Prostate gland (tissue), 2 donors: ENCODE results near the gene AKT3.

ENCODE experiments used
- CTCF ChIP-seq, 4 experiments: fragments of 200-600 bp in 2 of 4; fragments of 450-650 bp in 2 of 4; sonication (generic) in 2 of 4; IDR thresholded peaks; 1 replicate in 3 of 4; 2 replicates in 1 of 4; pipeline ENCODE4 v1.5.1; 2016 to 2019; ENCODE audit warnings: antibody characterized with exemption in 4 of 4, mild to moderate bottlenecking in 2 of 4, moderate library complexity in 2 of 4
- POLR2A ChIP-seq: fragments of 450-650 bp; IDR thresholded peaks from one replicate; pipeline ENCODE4 v1.6.1; 2016; ENCODE audit warnings: antibody characterized with exemption, mild to moderate bottlenecking

GRCh38 chr1:243490748-243491686 lies 359.0 kb downstream of the AKT3 start:
- TF ChIP-seq CTCF (IDR thresholded peaks at IDR 0.05) (no peak), POLR2A (no peak)
